A673 (cell line): Measurements from ENCODE around the gene PHYH. TPM values are rescaled to one million over a fixed set of nuclear protein-coding genes. Genes with fewer than 3 reads are reported as not detected.
A peak's percentile ranks its signal among the peaks of the same experiment; 100 is the strongest.

ENCODE experiments used
- BruUV-seq: library from RNA; stranded (reverse); fragments of 400-500 nt; replicated peaks from 2 replicates; lab custom pipeline; 2021; lab: Mats Ljungman, UMichigan
- CTCF ChIA-PET: fragments of 300-600 bp; sonication (Branson Sonifier 250); formaldehyde crosslinking; loops from one replicate; lab custom pipeline; 2022; ENCODE audit warnings: antibody characterized with exemption; lab: Charles Lee
- POLR2A ChIA-PET: fragments of 300-600 bp; sonication (Branson Sonifier 250); formaldehyde crosslinking; loops from one replicate; lab custom pipeline; 2022; ENCODE audit warnings: antibody characterized with exemption; ENCODE audit not compliant: low non-redundant PET; lab: Charles Lee
- DNase-seq: peaks from one replicate; pipeline ENCODE4 v3.0.0-alpha.2; 2015; ENCODE audit warnings: low spot score
- H3K27ac ChIP-seq: fragments of 200-600 bp; sonication (generic); 2 replicates; pipeline ENCODE4 v1.5.1; 2016; ENCODE audit warnings: mixed run types, low read depth, mild to moderate bottlenecking, mixed read lengths, antibody characterized with exemption, low read length; ENCODE audit not compliant: poor library complexity, severe bottlenecking
- H3K27me3 ChIP-seq: fragments of 200-600 bp; sonication (generic); replicated peaks from 2 replicates; pipeline ENCODE4 v1.6.1; 2017; ENCODE audit warnings: mixed run types, low read depth, mild to moderate bottlenecking, mixed read lengths, antibody characterized with exemption, low read length; ENCODE audit not compliant: insufficient read depth, poor library complexity
- H3K36me3 ChIP-seq: fragments of 200-600 bp; sonication (generic); 2 replicates; pipeline ENCODE4 v1.6.1; 2016; ENCODE audit warnings: mixed run types, mild to moderate bottlenecking, mixed read lengths, antibody characterized with exemption, low read length; ENCODE audit not compliant: insufficient read depth, poor library complexity, severe bottlenecking
- H3K4me1 ChIP-seq: fragments of 200-600 bp; sonication (generic); 2 replicates; pipeline ENCODE4 v1.6.1; 2017; ENCODE audit warnings: mixed run types, mild to moderate bottlenecking, mixed read lengths, antibody characterized with exemption, low read length; ENCODE audit not compliant: insufficient read depth, poor library complexity, severe bottlenecking
- H3K4me3 ChIP-seq: fragments of 200-600 bp; sonication (generic); 2 replicates; pipeline ENCODE4 v1.5.1; 2016; ENCODE audit warnings: low read depth, mixed run types, mild to moderate bottlenecking, mixed read lengths, low read length; ENCODE audit not compliant: poor library complexity, severe bottlenecking
- H3K9me3 ChIP-seq: fragments of 200-600 bp; sonication (generic); 2 replicates; pipeline ENCODE4 v1.6.1; 2016; ENCODE audit warnings: mixed run types, low read depth, mild to moderate bottlenecking, mixed read lengths, antibody characterized with exemption, low read length; ENCODE audit not compliant: poor library complexity, severe bottlenecking
- EZH2 ChIP-seq: fragments of 200-600 bp; sonication (generic); IDR thresholded peaks from 2 replicates; pipeline ENCODE4 v1.6.1; 2017; ENCODE audit warnings: borderline replicate concordance, low read depth, mild to moderate bottlenecking, mixed read lengths, antibody characterized with exemption, low read length; ENCODE audit not compliant: poor library complexity, severe bottlenecking
- intact Hi-C: fragments of 100-400 bp; cut with micrococcal nuclease; formaldehyde crosslinking; loops from one replicate; pipeline ENCODE4 v1.10.0; 2022; ENCODE audit not compliant: unreplicated experiment
- total RNA-seq: library from RNA; stranded (reverse); gene quantifications from 2 replicates; pipeline ENCODE4 v1.2.3, GENCODE V29; 2021
- TF ChIP-seq, protein P1 (sequence below): fragments of 300-800, 200-600 bp; sonication (generic); conservative IDR thresholded peaks from 2 replicates; pipeline ENCODE4 v1.5.1; 2017; ENCODE audit warnings: low read depth, mild to moderate bottlenecking, antibody characterized with exemption, low read length, moderate library complexity, mixed read lengths

PHYH gene
- total RNA-seq, 1 experiment from 2014 or later = 5.1 TPM

- Histone ChIP-seq H3K27ac (peak overlapping the region; percentile 97), H3K9me3 (no peaks in the 10 kb centered on the region), H3K4me3 (peak overlapping the region; percentile 71), H3K4me1 (peaks cover 7% of the 10 kb centered on the region), H3K27me3 (no peaks in the 10 kb centered on the region), H3K36me3 (peaks cover 16% of the 10 kb centered on the region)
- no TSS peak for BruUV-seq
- ChIA-PET POLR2A (no interaction called here), CTCF (no interaction called here)
- intact Hi-C loops = no loop called here
- TF ChIP-seq EZH2 = no peak
- TF ChIP-seq, protein P1, sequence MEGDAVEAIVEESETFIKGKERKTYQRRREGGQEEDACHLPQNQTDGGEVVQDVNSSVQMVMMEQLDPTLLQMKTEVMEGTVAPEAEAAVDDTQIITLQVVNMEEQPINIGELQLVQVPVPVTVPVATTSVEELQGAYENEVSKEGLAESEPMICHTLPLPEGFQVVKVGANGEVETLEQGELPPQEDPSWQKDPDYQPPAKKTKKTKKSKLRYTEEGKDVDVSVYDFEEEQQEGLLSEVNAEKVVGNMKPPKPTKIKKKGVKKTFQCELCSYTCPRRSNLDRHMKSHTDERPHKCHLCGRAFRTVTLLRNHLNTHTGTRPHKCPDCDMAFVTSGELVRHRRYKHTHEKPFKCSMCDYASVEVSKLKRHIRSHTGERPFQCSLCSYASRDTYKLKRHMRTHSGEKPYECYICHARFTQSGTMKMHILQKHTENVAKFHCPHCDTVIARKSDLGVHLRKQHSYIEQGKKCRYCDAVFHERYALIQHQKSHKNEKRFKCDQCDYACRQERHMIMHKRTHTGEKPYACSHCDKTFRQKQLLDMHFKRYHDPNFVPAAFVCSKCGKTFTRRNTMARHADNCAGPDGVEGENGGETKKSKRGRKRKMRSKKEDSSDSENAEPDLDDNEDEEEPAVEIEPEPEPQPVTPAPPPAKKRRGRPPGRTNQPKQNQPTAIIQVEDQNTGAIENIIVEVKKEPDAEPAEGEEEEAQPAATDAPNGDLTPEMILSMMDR = no peak
- DNase-seq = peak; percentile 37
Observed at GRCh38 chr10:13347043-13347499, 47.2 kb upstream of the PHYH start.

DNA sequence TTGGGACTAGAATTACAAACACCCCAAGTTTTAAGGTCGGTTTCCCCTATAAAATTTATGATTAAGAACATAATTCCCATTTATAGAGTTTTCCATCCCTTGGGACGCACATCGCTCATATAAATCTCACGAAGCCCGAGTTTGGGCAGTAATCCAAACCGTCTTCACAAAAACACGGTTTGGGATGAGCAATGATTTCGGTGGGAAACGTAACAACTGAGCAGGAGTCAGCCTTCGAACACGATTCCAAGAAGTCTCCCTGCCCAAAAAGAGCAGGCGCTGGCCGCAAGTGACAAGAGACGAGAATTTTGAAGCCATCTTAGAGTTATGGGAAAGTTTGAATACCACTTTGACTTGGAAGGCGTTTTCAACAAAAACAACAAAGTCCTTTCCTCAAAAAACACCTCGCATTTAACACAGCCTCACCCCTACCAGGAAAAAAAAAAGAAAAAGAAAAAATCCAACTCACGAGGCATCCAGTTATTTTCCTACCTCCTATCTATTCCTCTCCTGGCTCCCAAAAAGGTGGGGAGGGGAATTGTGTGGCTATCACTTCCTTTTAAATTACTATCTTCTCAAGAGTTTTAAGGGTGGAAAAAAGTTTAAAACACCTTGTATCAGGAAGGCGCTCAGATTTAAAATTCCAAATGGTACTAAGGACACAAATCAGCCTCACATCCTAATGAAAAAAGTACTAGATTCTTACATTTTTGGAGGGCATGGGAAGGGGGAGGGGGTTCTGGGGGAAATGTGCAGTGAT lies 46.6 kb upstream of the PHYH start:
- Histone ChIP-seq H3K4me3 (peak overlapping the region; percentile 71), H3K9me3 (no peaks in the 10 kb centered on the region), H3K4me1 (peaks cover 7% of the 10 kb centered on the region), H3K36me3 (peaks cover 16% of the 10 kb centered on the region), H3K27ac (peak overlapping the region; percentile 97), H3K27me3 (no peaks in the 10 kb centered on the region)
- TF ChIP-seq, protein P1 = no peak
- TF ChIP-seq EZH2 = no peak
- DNase-seq = peak; percentile 63
- TSS peak; percentile 60 for BruUV-seq
- intact Hi-C loops = no loop called here
- CTCF ChIA-PET = no interaction called here
- POLR2A ChIA-PET = no interaction called here

GRCh38 chr10:13340626-13341376 lies 40.9 kb upstream of the PHYH start:
- Histone ChIP-seq H3K27ac (no peak overlapping the region), H3K27me3 (no peaks in the 10 kb centered on the region), H3K9me3 (no peaks in the 10 kb centered on the region), H3K4me3 (no peak overlapping the region), H3K4me1 (peaks cover 25% of the 10 kb centered on the region), H3K36me3 (peaks cover 44% of the 10 kb centered on the region)
- TF ChIP-seq, protein P1 = no peak
- no peak for TF ChIP-seq EZH2
- BruUV-seq = no TSS peak
- intact Hi-C loops = no loop called here
- no peak for DNase-seq
- POLR2A ChIA-PET = no interaction called here
- CTCF ChIA-PET = no interaction called here
